Muscle of leg (tissue), 11 donors: ENCODE results near the gene MLEC. TPM values are rescaled to one million over a fixed set of nuclear protein-coding genes. Genes with fewer than 3 reads are reported as not detected.

Experiments used
- DNase-seq: peaks from one replicate; pipeline ENCODE4 v3.0.0; 2013
- H3K27ac ChIP-seq: one replicate; pipeline ENCODE4 v1.5.1; 2013; ENCODE audit warnings: mild to moderate bottlenecking, low read length, control low read depth
- H3K27me3 ChIP-seq: one replicate; pipeline ENCODE4 v1.6.1; 2013; ENCODE audit warnings: low read length; ENCODE audit not compliant: control insufficient read depth, insufficient read depth
- H3K36me3 ChIP-seq: one replicate; pipeline ENCODE4 v1.6.1; 2013; ENCODE audit warnings: low read length; ENCODE audit not compliant: control insufficient read depth, insufficient read depth
- H3K4me1 ChIP-seq: one replicate; pipeline ENCODE4 v1.6.1; 2013; ENCODE audit warnings: low read length; ENCODE audit not compliant: control insufficient read depth, insufficient read depth
- H3K4me3 ChIP-seq: one replicate; pipeline ENCODE4 v1.5.1; 2013; ENCODE audit warnings: low read length, control low read depth
- H3K9me3 ChIP-seq: replicated peaks from 2 replicates; pipeline ENCODE4 v1.6.1; 2013; ENCODE audit warnings: low read depth, low read length; ENCODE audit not compliant: control insufficient read depth
- WGBS: methylation state at CpG from one replicate; pipeline ENCODE4 v1.1.5; 2013; ENCODE audit warnings: missing lambda C conversion rate; ENCODE audit not compliant: insufficient coverage; 5-methylcytosine and 5-hydroxymethylcytosine counted together
- polyA plus RNA-seq, 8 donors: library from polyadenylated mRNA; unstranded; fragments of 120-200 nt; gene quantifications; one replicate each; pipeline versions ENCODE4 v1.2.1 to v1.2.3, GENCODE V29; 2013; ENCODE audit warnings: inconsistent platforms in 1 of 8, low replicate concordance in 1 of 8; ENCODE audit not compliant: insufficient read length in 8 of 8, insufficient read depth in 1 of 8
- total RNA-seq: library from RNA; stranded (reverse); fragments of 120-200 nt; gene quantifications from one replicate; pipeline ENCODE4 v1.2.4, GENCODE V29; 2013

MLEC gene
- total and polyA plus RNA-seq, 9 donors, result 60.5 to 98.4 (median 78.2) TPM

- WGBS, result no CpG with 5 or more reads among the region's 1 CpG
These were observed 18.7 kb downstream of the MLEC start for GRCh38 chr12:120705618-120706017.

GRCh38 chr12:120706029-120706428, 19.1 kb downstream of the MLEC start:
- 81% methylated on average over 4 of the region's 5 CpGs for WGBS
- H3K36me3 ChIP-seq, result peaks cover 23% of the 10 kb centered on the region
- H3K9me3 ChIP-seq, result no peaks in the 10 kb centered on the region
- H3K27ac ChIP-seq, result no peak overlapping the region
- H3K4me3 ChIP-seq, result no peak overlapping the region
- peaks cover 8% of the 10 kb centered on the region for H3K4me1 ChIP-seq
- DNase-seq, result no peak
- H3K27me3 ChIP-seq, result no peaks in the 10 kb centered on the region

More at GRCh38 chr12:120705618-120706017, 18.7 kb downstream of the MLEC start:
- H3K9me3 ChIP-seq, result no peaks in the 10 kb centered on the region
- no peaks in the 10 kb centered on the region for H3K27me3 ChIP-seq
- no peak overlapping the region for H3K27ac ChIP-seq
- peaks cover 6% of the 10 kb centered on the region for H3K4me1 ChIP-seq
- peaks cover 27% of the 10 kb centered on the region for H3K36me3 ChIP-seq
- H3K4me3 ChIP-seq, result no peak overlapping the region
- no peak for DNase-seq

- H3K27me3 ChIP-seq, result no peaks in the 10 kb centered on the region
- no peak for DNase-seq
- H3K9me3 ChIP-seq, result no peaks in the 10 kb centered on the region
- peaks cover 17% of the 10 kb centered on the region for H3K4me1 ChIP-seq
- H3K36me3 ChIP-seq, result peaks cover 8% of the 10 kb centered on the region
- no peak overlapping the region for H3K27ac ChIP-seq
- no peak overlapping the region for H3K4me3 ChIP-seq
- WGBS, result 58% methylated on average over 2 of the region's 4 CpGs
These were observed 21.7 kb downstream of the MLEC start for GRCh38 chr12:120708651-120709050.

- peak within 1 kb of the TSS; percentile 78 for H3K27ac ChIP-seq
- peak; percentile 83 for DNase-seq
- no peaks in the 10 kb centered on the region for H3K9me3 ChIP-seq
- peak within 1 kb of the TSS; percentile 72 for H3K4me3 ChIP-seq
- H3K36me3 ChIP-seq, result peaks cover 24% of the 10 kb centered on the region
- H3K4me1 ChIP-seq, result peaks cover 17% of the 10 kb centered on the region
- H3K27me3 ChIP-seq, result no peaks in the 10 kb centered on the region
- WGBS, result under 1% methylated on average over 67 of the region's 76 CpGs
These were observed 23.3 kb downstream of the MLEC start, which contains the start of gene UNC119B for GRCh38 chr12:120710031-120710804. TSS of gene UNC119B (plus strand) at chr12:120710458. CDS start at chr12:120710475, 17 bp downstream.

- Histone ChIP-seq H3K36me3 (peaks cover 24% of the 10 kb centered on the region), H3K27me3 (no peaks in the 10 kb centered on the region), H3K4me1 (peaks cover 17% of the 10 kb centered on the region), H3K9me3 (no peaks in the 10 kb centered on the region), H3K4me3 (peak overlapping the region; percentile 72), H3K27ac (peak overlapping the region; percentile 75)
- under 1% methylated on average over 25 of the region's 31 CpGs for WGBS
- DNase-seq, result no peak
These were observed 23.9 kb downstream of the MLEC start for GRCh38 chr12:120710805-120711296.

- peak overlapping the region; percentile 72 for H3K4me3 ChIP-seq
- H3K27me3 ChIP-seq, result no peaks in the 10 kb centered on the region
- WGBS, result 33% methylated on average over 3 of the region's 6 CpGs
- H3K9me3 ChIP-seq, result no peaks in the 10 kb centered on the region
- peaks cover 17% of the 10 kb centered on the region for H3K4me1 ChIP-seq
- H3K36me3 ChIP-seq, result peaks cover 30% of the 10 kb centered on the region
- no peak overlapping the region for H3K27ac ChIP-seq
- DNase-seq, result no peak
These were observed 24.5 kb downstream of the MLEC start for GRCh38 chr12:120711411-120711810.

- H3K4me1 ChIP-seq, result peaks cover 17% of the 10 kb centered on the region
- 69% methylated on average over 3 of the region's 6 CpGs for WGBS
- peaks cover 39% of the 10 kb centered on the region for H3K36me3 ChIP-seq
- no peaks in the 10 kb centered on the region for H3K9me3 ChIP-seq
- no peaks in the 10 kb centered on the region for H3K27me3 ChIP-seq
- no peak overlapping the region for H3K4me3 ChIP-seq
- H3K27ac ChIP-seq, result no peak overlapping the region
- no peak for DNase-seq
These were observed 25.7 kb downstream of the MLEC start for GRCh38 chr12:120712610-120713009.

- Histone ChIP-seq H3K4me1 (peaks cover 17% of the 10 kb centered on the region), H3K36me3 (peaks cover 51% of the 10 kb centered on the region), H3K4me3 (no peak overlapping the region), H3K9me3 (no peaks in the 10 kb centered on the region), H3K27ac (no peak overlapping the region), H3K27me3 (no peaks in the 10 kb centered on the region)
- no CpG with 5 or more reads among the region's 4 CpGs for WGBS
- peak; percentile 88 for DNase-seq
These were observed 27.0 kb downstream of the MLEC start for GRCh38 chr12:120713861-120714482.

GRCh38 chr12:120718055-120718454, 31.1 kb downstream of the MLEC start:
- no peak overlapping the region for H3K27ac ChIP-seq
- no peaks in the 10 kb centered on the region for H3K9me3 ChIP-seq
- H3K4me1 ChIP-seq, result no peaks in the 10 kb centered on the region
- H3K36me3 ChIP-seq, result peaks cover 91% of the 10 kb centered on the region
- 80% methylated on average over 5 of the region's 9 CpGs for WGBS
- DNase-seq, result no peak
- no peaks in the 10 kb centered on the region for H3K27me3 ChIP-seq
- no peak overlapping the region for H3K4me3 ChIP-seq

- Histone ChIP-seq H3K36me3 (peaks cover 84% of the 10 kb centered on the region), H3K4me1 (no peaks in the 10 kb centered on the region), H3K27me3 (no peaks in the 10 kb centered on the region), H3K9me3 (no peaks in the 10 kb centered on the region), H3K4me3 (no peak overlapping the region), H3K27ac (no peak overlapping the region)
- no CpG with 5 or more reads among the region's 2 CpGs for WGBS
- no peak for DNase-seq
These were observed 32.1 kb downstream of the MLEC start for GRCh38 chr12:120719072-120719471.
